ENCODE measurements around the gene PTPRN. TPM values are rescaled to one million over a fixed set of nuclear protein-coding genes. Genes with fewer than 3 reads are reported as not detected.

Gene PTPRN
- total RNA-seq, 1 experiment from 2014 or later, result not detected

- H3F3A ChIP-seq (ENCODE audit: insufficient read depth, low read depth), result peaks cover 20% of the 10 kb centered on the region
- CTCF ChIA-PET, result no interaction called here
- H3K4me3 ChIP-seq, result no peak overlapping the region
- DNase-seq, result no peak
- H3K27ac ChIP-seq, result no peak overlapping the region
- TF ChIP-seq EZH2 (IDR thresholded peaks at IDR 0.05; ENCODE audit: low read depth) (no peak), CTCF (conservative IDR thresholded peaks at IDR 0.05) (no peak)
- H3K4me2 ChIP-seq, result no peak overlapping the region
- H3K36me3 ChIP-seq (ENCODE audit: low read depth), result no peaks in the 10 kb centered on the region
- peaks cover 25% of the 10 kb centered on the region for H3K4me1 ChIP-seq (replicated peaks; ENCODE audit: insufficient read depth)
- H3K9me2 ChIP-seq (ENCODE audit: insufficient read depth), result no peaks in the 10 kb centered on the region
- intact Hi-C loops (cut with micrococcal nuclease; ENCODE audit: unreplicated experiment), result loop anchor here (10.0 kb wide), 1 partner anchor 375 kb away; no protein-coding TSS in a partner anchor
- no peaks in the 10 kb centered on the region for H3K79me2 ChIP-seq (ENCODE audit: low read depth)
- no peaks in the 10 kb centered on the region for H4K20me1 ChIP-seq (ENCODE audit: insufficient read depth)
- no peaks in the 10 kb centered on the region for H3K27me3 ChIP-seq (ENCODE audit: insufficient read depth, low read depth)
- no peak overlapping the region for H2AFZ ChIP-seq
- H3K9me3 ChIP-seq (ENCODE audit: insufficient read depth, low read depth), result no peaks in the 10 kb centered on the region
- POLR2A ChIA-PET (ENCODE audit: unreplicated experiment), result no interaction called here
- no TSS peak for BruUV-seq (replicated peaks)
Observed at GRCh38 chr2:219270055-219270372, 39.2 kb downstream of the PTPRN start.

GRCh38 chr2:219269362-219270054 is 39.7 kb downstream of the PTPRN start:
- CTCF ChIA-PET, result no interaction called here
- POLR2A ChIA-PET (ENCODE audit: unreplicated experiment), result interaction anchor here (0.6 kb wide), 1 partner anchor 401 kb away, joined by 9 read pairs; no protein-coding TSS in a partner anchor

GRCh38 chr2:219268294-219268693 is 40.9 kb downstream of the PTPRN start:
- peaks cover 5% of the 10 kb centered on the region; the same call in 1 of the 2 replicates for H3F3A ChIP-seq (ENCODE audit: insufficient read depth, low read depth)
- no peaks in the 10 kb centered on the region for H3K9me3 ChIP-seq (ENCODE audit: insufficient read depth, low read depth)
- TF ChIP-seq CTCF (conservative IDR thresholded peaks at IDR 0.05), result no peak
- TF ChIP-seq EZH2 (IDR thresholded peaks at IDR 0.05; ENCODE audit: low read depth), result no peak
- no peak overlapping the region for H3K4me2 ChIP-seq
- H4K20me1 ChIP-seq (ENCODE audit: insufficient read depth), result no peaks in the 10 kb centered on the region
- peaks cover 10% of the 10 kb centered on the region for H3K4me1 ChIP-seq (replicated peaks; ENCODE audit: insufficient read depth)
- DNase-seq, result no peak
- ChIA-PET POLR2A (ENCODE audit: unreplicated experiment) (no interaction called here), CTCF (no interaction called here)
- H3K27me3 ChIP-seq (ENCODE audit: insufficient read depth, low read depth), result no peaks in the 10 kb centered on the region
- H3K36me3 ChIP-seq (ENCODE audit: low read depth), result no peaks in the 10 kb centered on the region
- H3K79me2 ChIP-seq (ENCODE audit: low read depth), result no peaks in the 10 kb centered on the region
- intact Hi-C loops (cut with micrococcal nuclease; ENCODE audit: unreplicated experiment), result no loop called here
- BruUV-seq (replicated peaks), result no TSS peak
- no peak overlapping the region for H3K4me3 ChIP-seq
- H3K9me2 ChIP-seq (ENCODE audit: insufficient read depth), result no peaks in the 10 kb centered on the region
- H2AFZ ChIP-seq, result no peak overlapping the region
- no peak overlapping the region for H3K27ac ChIP-seq

More at GRCh38 chr2:219269362-219270054, 39.7 kb downstream of the PTPRN start:
- H3K9me2 ChIP-seq (ENCODE audit: insufficient read depth), result no peaks in the 10 kb centered on the region
- peaks cover 22% of the 10 kb centered on the region for H3K4me1 ChIP-seq (replicated peaks; ENCODE audit: insufficient read depth)
- no peak overlapping the region for H3K4me2 ChIP-seq
- no peaks in the 10 kb centered on the region for H3K9me3 ChIP-seq (ENCODE audit: insufficient read depth, low read depth)
- no peak for DNase-seq
- no peaks in the 10 kb centered on the region for H3K36me3 ChIP-seq (ENCODE audit: low read depth)
- no peaks in the 10 kb centered on the region for H3K27me3 ChIP-seq (ENCODE audit: insufficient read depth, low read depth)
- no peak overlapping the region for H2AFZ ChIP-seq
- H4K20me1 ChIP-seq (ENCODE audit: insufficient read depth), result no peaks in the 10 kb centered on the region
- no TSS peak for BruUV-seq (replicated peaks)
- no peak overlapping the region for H3K4me3 ChIP-seq
- no peak overlapping the region for H3K27ac ChIP-seq
- peaks cover 16% of the 10 kb centered on the region for H3F3A ChIP-seq (ENCODE audit: insufficient read depth, low read depth)
- TF ChIP-seq CTCF (conservative IDR thresholded peaks at IDR 0.05) (no peak), EZH2 (IDR thresholded peaks at IDR 0.05; ENCODE audit: low read depth) (no peak)
- intact Hi-C loops (cut with micrococcal nuclease; ENCODE audit: unreplicated experiment), result loop anchor here (10.0 kb wide), 1 partner anchor 375 kb away; no protein-coding TSS in a partner anchor
- no peaks in the 10 kb centered on the region for H3K79me2 ChIP-seq (ENCODE audit: low read depth)
